GM23338 (cell line): ENCODE data around the gene WDCP. TPM values are rescaled to one million over a fixed set of nuclear protein-coding genes. Genes with fewer than 3 reads are reported as not detected.

Source experiments
- ATAC-seq: fragments of 200-7000 bp; cut with Tn5 transposase; 3 replicates; pipeline ENCODE4 v1.9.1; 2020
- DNase-seq: peaks from one replicate; pipeline ENCODE4 v3.0.0-alpha.2; 2015; ENCODE audit warnings: low spot score
- H2AFZ ChIP-seq: fragments of 200-600 bp; sonication (generic); 2 replicates; pipeline ENCODE4 v1.8.0; 2016; ENCODE audit warnings: antibody characterized with exemption, mild to moderate bottlenecking, moderate library complexity
- H3F3A ChIP-seq: fragments of 200-600 bp; sonication (generic); replicated peaks from 2 replicates; pipeline ENCODE4 v1.8.0; 2017; ENCODE audit warnings: antibody characterized with exemption, mixed run types, low read depth
- H3K27ac ChIP-seq: fragments of 200-600 bp; sonication (generic); 2 replicates; pipeline ENCODE4 v1.6.1; 2016; ENCODE audit warnings: low read depth
- H3K27me3 ChIP-seq: fragments of 200-600 bp; sonication (generic); 2 replicates; pipeline ENCODE4 v1.8.0; 2016; ENCODE audit warnings: mild to moderate bottlenecking, mixed run types, moderate library complexity; ENCODE audit not compliant: insufficient read depth
- H3K36me3 ChIP-seq: fragments of 200-600 bp; sonication (generic); 2 replicates; pipeline ENCODE4 v1.8.0; 2016; ENCODE audit warnings: mild to moderate bottlenecking; ENCODE audit not compliant: insufficient read depth
- H3K4me1 ChIP-seq: fragments of 200-600 bp; sonication (generic); 2 replicates; pipeline ENCODE4 v1.8.0; 2016; ENCODE audit warnings: mild to moderate bottlenecking, moderate library complexity; ENCODE audit not compliant: insufficient read depth
- H3K4me2 ChIP-seq: fragments of 200-600 bp; sonication (generic); 2 replicates; pipeline ENCODE4 v1.7.1; 2017; ENCODE audit warnings: mixed run types
- H3K4me3 ChIP-seq: fragments of 200-600 bp; sonication (generic); 2 replicates; pipeline ENCODE4 v1.6.1; 2016; ENCODE audit warnings: mixed run types
- H3K79me2 ChIP-seq: fragments of 200-600 bp; sonication (generic); replicated peaks from 2 replicates; pipeline ENCODE4 v1.8.0; 2017; ENCODE audit warnings: mild to moderate bottlenecking; ENCODE audit not compliant: insufficient read depth
- H3K9me2 ChIP-seq: fragments of 200-600 bp; sonication (generic); 2 replicates; pipeline ENCODE4 v1.8.0; 2017; ENCODE audit not compliant: insufficient read depth
- H4K20me1 ChIP-seq: fragments of 200-600 bp; sonication (generic); replicated peaks from 2 replicates; pipeline ENCODE4 v1.8.0; 2017; ENCODE audit warnings: mild to moderate bottlenecking; ENCODE audit not compliant: insufficient read depth
- H3K27ac Mint-ChIP-seq: 2 replicates; pipeline ENCODE4 v1.8.0; 2020; ENCODE audit warnings: inconsistent platforms, mild to moderate bottlenecking, moderate library complexity, mixed read lengths
- H3K27me3 Mint-ChIP-seq: 3 replicates; pipeline ENCODE4 v1.8.0; 2022; ENCODE audit warnings: low read depth, mild to moderate bottlenecking, moderate library complexity, mixed read lengths, inconsistent platforms; ENCODE audit not compliant: insufficient read depth, poor library complexity
- H3K36me3 Mint-ChIP-seq: 3 replicates; pipeline ENCODE4 v1.8.0; 2021; ENCODE audit warnings: low read depth, mild to moderate bottlenecking, inconsistent platforms, moderate library complexity, mixed read lengths
- H3K4me1 Mint-ChIP-seq: 3 replicates; pipeline ENCODE4 v1.8.0; 2020; ENCODE audit warnings: mild to moderate bottlenecking, inconsistent platforms, mixed read lengths
- H3K4me3 Mint-ChIP-seq: 3 replicates; pipeline ENCODE4 v1.8.0; 2021; ENCODE audit warnings: moderate library complexity, mild to moderate bottlenecking, inconsistent platforms, mixed read lengths
- H3K9me3 Mint-ChIP-seq: 3 replicates; pipeline ENCODE4 v1.8.0; 2020; ENCODE audit warnings: moderate library complexity, mild to moderate bottlenecking, inconsistent platforms, mixed read lengths
- CREB1 ChIP-seq: fragments of 250-450 bp; sonication (Bioruptor Pico); IDR thresholded peaks from 2 replicates; pipeline ENCODE4 v1.5.0; 2020; ENCODE audit warnings: low read depth, mild to moderate bottlenecking, moderate library complexity
- ETS1 ChIP-seq: IDR thresholded peaks from 2 replicates; pipeline ENCODE4 v1.6.1; 2016; ENCODE audit warnings: antibody characterized with exemption
- EZH2 ChIP-seq: fragments of 200-600 bp; sonication (generic); IDR thresholded peaks from one replicate; pipeline ENCODE4 v1.8.0; 2017; ENCODE audit warnings: antibody characterized with exemption, mild to moderate bottlenecking, low read depth; ENCODE audit not compliant: unreplicated experiment
- EZH2phosphoT487 ChIP-seq: fragments of 200-600 bp; sonication (generic); IDR thresholded peaks from one replicate; pipeline ENCODE4 v1.8.1; 2018; ENCODE audit warnings: antibody characterized with exemption; ENCODE audit not compliant: unreplicated experiment
- JUNB ChIP-seq: IDR thresholded peaks from one replicate; pipeline ENCODE4 v1.6.1; 2016; ENCODE audit warnings: antibody characterized with exemption; ENCODE audit not compliant: unreplicated experiment
- NANOG ChIP-seq: IDR thresholded peaks from 2 replicates; pipeline ENCODE4 v1.6.1; 2016; ENCODE audit warnings: antibody characterized with exemption, borderline replicate concordance
- POLR2AphosphoS5 ChIP-seq: IDR thresholded peaks from 2 replicates; pipeline ENCODE4 v1.6.1; 2016; ENCODE audit warnings: antibody characterized with exemption, low read depth
- REST ChIP-seq: IDR thresholded peaks from one replicate; pipeline ENCODE4 v1.6.1; 2018; ENCODE audit warnings: antibody characterized with exemption; ENCODE audit not compliant: unreplicated experiment
- ZNF114 ChIP-seq: fragments of 250-450 bp; sonication (Bioruptor Pico); IDR thresholded peaks from 2 replicates; pipeline ENCODE4 v1.5.0; 2020; ENCODE audit warnings: mild to moderate bottlenecking, moderate library complexity
- ZNF331 ChIP-seq: fragments of 250-450 bp; sonication (Bioruptor Pico); IDR thresholded peaks from 2 replicates; pipeline ENCODE4 v1.5.0; 2020; ENCODE audit warnings: low read depth, mild to moderate bottlenecking, moderate library complexity
- ZNF462 ChIP-seq: fragments of 250-450 bp; sonication (Bioruptor Pico); IDR thresholded peaks from 2 replicates; pipeline ENCODE4 v1.5.0; 2020; ENCODE audit warnings: mild to moderate bottlenecking, moderate library complexity
- polyA plus RNA-seq: library from polyadenylated mRNA; unstranded; fragments of >200 nt; fragmentation: Nextera tagmentation; extraction: Ambion mirVana; gene quantifications from 2 replicates; pipeline ENCODE4 v1.2.1, GENCODE V29; 2016
- total RNA-seq: library from RNA; depleted of rRNA; stranded (reverse); fragments of >200 nt; shearing (Covaris generic); gene quantifications from 2 replicates; pipeline ENCODE4 v1.2.3, GENCODE V29; 2014

WDCP gene
- total and polyA plus RNA-seq, 2 experiments from 2014 or later = 10.5 to 28.6 TPM

GRCh38 chr2:24086241-24086640 lies 39.0 kb upstream of the WDCP start:
- no peak for TF ChIP-seq POLR2AphosphoS5
- TF ChIP-seq JUNB = no peak
- H3F3A ChIP-seq = peaks cover 12% of the 10 kb centered on the region; the same call in 1 of the 2 replicates
- no peaks in the 10 kb centered on the region for H4K20me1 ChIP-seq
- H3K4me2 ChIP-seq = no peak overlapping the region
- peaks cover 4% of the 10 kb centered on the region for H3K79me2 ChIP-seq
- Mint-ChIP-seq H3K36me3 (peaks cover 25% of the 10 kb centered on the region), H3K4me1 (peaks cover 19% of the 10 kb centered on the region), H3K27ac (no peak overlapping the region), H3K4me3 (no peak overlapping the region), H3K9me3 (no peaks in the 10 kb centered on the region), H3K27me3 (peaks cover 7% of the 10 kb centered on the region)
- no peaks in the 10 kb centered on the region for H3K27me3 ChIP-seq
- H3K36me3 ChIP-seq = 0 out of 2 replicates have a peak, but pooled peaks cover 6% of the 10 kb centered on the region
- H3K27ac ChIP-seq = no peak overlapping the region
- peak overlapping the region; percentile 76 for H2AFZ ChIP-seq
- H3K9me2 ChIP-seq = no peaks in the 10 kb centered on the region
- H3K4me3 ChIP-seq = no peak overlapping the region
- no peak for ATAC-seq
- DNase-seq = no peak
- peaks cover 11% of the 10 kb centered on the region for H3K4me1 ChIP-seq

GRCh38 chr2:24085200-24085489 lies 38.0 kb upstream of the WDCP start:
- Histone ChIP-seq H3K9me2 (no peaks in the 10 kb centered on the region), H3K27ac (peak overlapping the region; percentile 96), H3K4me3 (peak overlapping the region; percentile 57), H3K4me2 (peak overlapping the region; percentile 74), H2AFZ (peak overlapping the region; percentile 83), H4K20me1 (no peaks in the 10 kb centered on the region), H3K79me2 (peaks cover 4% of the 10 kb centered on the region), H3F3A (peaks cover 12% of the 10 kb centered on the region; the same call in 1 of the 2 replicates), H3K27me3 (no peaks in the 10 kb centered on the region), H3K36me3 (peaks cover 12% of the 10 kb centered on the region), H3K4me1 (peaks cover 11% of the 10 kb centered on the region)
- no peak; the same call in 2 of the 3 replicates for ATAC-seq
- Mint-ChIP-seq H3K27ac (peak overlapping the region; percentile 93; the same call in 1 of the 2 replicates), H3K4me3 (peak overlapping the region; percentile 86), H3K36me3 (peaks cover 35% of the 10 kb centered on the region), H3K27me3 (peaks cover 10% of the 10 kb centered on the region), H3K4me1 (peaks cover 19% of the 10 kb centered on the region), H3K9me3 (no peaks in the 10 kb centered on the region)
- DNase-seq = peak; percentile 52
- TF ChIP-seq ETS1 = no peak
- no peak for TF ChIP-seq ZNF331 (CRISPR knock-in tag)
- no peak for TF ChIP-seq CREB1 (CRISPR knock-in tag)
- no peak for TF ChIP-seq EZH2phosphoT487
- no peak for TF ChIP-seq EZH2
- no peak for TF ChIP-seq ZNF462 (CRISPR knock-in tag)
- no peak for TF ChIP-seq POLR2AphosphoS5
- TF ChIP-seq NANOG = no peak
- no peak for TF ChIP-seq ZNF114
- no peak for TF ChIP-seq REST
